ENCODE results near the gene HAT1. TPM values are rescaled to one million over a fixed set of nuclear protein-coding genes. Genes with fewer than 3 reads are reported as not detected.

Gene HAT1
- total and polyA plus RNA-seq, 8 donors = 29.7 to 70.6 (median 58.6) TPM

DNA sequence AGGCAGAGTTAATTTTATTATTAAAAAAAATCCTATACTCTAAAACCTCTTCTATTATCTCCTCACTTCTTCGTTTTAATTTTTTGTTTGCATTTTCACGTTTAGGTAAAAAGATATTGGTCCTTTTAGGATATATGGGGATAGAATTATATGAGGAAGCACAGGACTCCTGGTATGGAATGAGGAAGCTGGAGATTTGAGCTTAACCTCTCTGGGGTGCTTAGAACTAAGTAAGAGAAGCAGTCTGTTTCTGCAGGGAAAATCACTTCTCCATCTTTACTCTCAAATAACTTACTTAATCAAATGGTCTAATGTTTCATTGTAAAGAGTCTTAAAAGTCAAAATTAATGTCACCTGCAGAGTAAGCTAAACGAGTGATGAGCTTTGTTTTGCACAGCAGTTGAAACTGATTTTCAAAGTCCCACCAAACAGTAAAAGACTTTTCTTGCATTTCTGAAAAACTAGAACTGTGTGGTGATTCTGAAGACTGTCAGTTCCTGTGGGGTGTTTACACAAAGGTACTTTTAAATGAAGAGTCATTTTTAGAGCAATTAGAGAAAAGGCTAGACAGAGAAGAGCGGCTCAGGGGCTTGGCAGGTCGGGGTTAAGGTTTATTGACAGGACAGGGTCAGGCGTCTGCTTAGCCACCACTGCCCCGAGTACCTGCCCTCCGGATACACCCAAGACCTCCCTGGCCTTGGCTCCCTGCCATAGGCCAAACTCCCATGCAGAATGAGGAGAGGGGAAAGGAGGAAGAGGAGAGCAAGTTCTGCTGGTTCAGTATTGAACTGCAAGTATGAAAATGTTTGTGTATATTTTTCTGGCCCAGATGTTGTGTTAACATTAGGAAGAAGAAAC, 99.0 kb downstream of the HAT1 start:
- H3K4me3 ChIP-seq = no peak overlapping the region
- no peak overlapping the region for H3K27ac ChIP-seq
- intact Hi-C loops (cut with DNase I) = no loop called here
- H3K27me3 ChIP-seq = no peaks in the 10 kb centered on the region
- no peaks in the 10 kb centered on the region for H3K4me1 ChIP-seq
- DNase-seq (no peak), ATAC-seq (no peak)
- TF ChIP-seq, protein P1, sequence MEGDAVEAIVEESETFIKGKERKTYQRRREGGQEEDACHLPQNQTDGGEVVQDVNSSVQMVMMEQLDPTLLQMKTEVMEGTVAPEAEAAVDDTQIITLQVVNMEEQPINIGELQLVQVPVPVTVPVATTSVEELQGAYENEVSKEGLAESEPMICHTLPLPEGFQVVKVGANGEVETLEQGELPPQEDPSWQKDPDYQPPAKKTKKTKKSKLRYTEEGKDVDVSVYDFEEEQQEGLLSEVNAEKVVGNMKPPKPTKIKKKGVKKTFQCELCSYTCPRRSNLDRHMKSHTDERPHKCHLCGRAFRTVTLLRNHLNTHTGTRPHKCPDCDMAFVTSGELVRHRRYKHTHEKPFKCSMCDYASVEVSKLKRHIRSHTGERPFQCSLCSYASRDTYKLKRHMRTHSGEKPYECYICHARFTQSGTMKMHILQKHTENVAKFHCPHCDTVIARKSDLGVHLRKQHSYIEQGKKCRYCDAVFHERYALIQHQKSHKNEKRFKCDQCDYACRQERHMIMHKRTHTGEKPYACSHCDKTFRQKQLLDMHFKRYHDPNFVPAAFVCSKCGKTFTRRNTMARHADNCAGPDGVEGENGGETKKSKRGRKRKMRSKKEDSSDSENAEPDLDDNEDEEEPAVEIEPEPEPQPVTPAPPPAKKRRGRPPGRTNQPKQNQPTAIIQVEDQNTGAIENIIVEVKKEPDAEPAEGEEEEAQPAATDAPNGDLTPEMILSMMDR (IDR thresholded peaks at IDR 0.05) = no peak
- H3K36me3 ChIP-seq = no peaks in the 10 kb centered on the region
- H3K9me3 ChIP-seq = no peaks in the 10 kb centered on the region

DNA sequence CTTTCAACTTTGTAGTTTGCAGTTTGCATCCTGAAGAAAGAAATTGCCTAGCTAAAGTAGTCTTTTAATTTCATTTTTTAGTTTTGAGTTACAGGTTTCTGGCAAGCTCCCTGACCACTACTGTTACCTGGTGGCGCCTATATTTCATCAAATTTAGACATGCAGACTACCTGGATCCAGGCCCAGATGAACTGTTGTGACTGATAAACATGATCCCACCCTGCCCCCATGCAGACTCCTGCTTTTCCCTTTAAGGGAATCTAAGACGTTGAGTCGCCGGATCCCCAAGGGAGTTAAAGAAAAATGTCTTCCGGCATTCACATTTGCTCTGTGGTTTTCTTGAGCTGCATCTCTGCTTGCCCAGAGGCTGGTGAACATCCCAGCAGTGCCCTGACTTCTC, 99.7 kb downstream of the HAT1 start:
- intact Hi-C loops (cut with DNase I) = no loop called here
- H3K27ac ChIP-seq = no peak overlapping the region
- TF ChIP-seq, protein P1 (IDR thresholded peaks at IDR 0.05) = no peak
- H3K4me3 ChIP-seq = no peak overlapping the region
- no peak for ATAC-seq
- no peaks in the 10 kb centered on the region for H3K27me3 ChIP-seq
- H3K36me3 ChIP-seq = no peaks in the 10 kb centered on the region
- H3K4me1 ChIP-seq = no peaks in the 10 kb centered on the region
- H3K9me3 ChIP-seq = no peaks in the 10 kb centered on the region
- no peak for DNase-seq

DNA sequence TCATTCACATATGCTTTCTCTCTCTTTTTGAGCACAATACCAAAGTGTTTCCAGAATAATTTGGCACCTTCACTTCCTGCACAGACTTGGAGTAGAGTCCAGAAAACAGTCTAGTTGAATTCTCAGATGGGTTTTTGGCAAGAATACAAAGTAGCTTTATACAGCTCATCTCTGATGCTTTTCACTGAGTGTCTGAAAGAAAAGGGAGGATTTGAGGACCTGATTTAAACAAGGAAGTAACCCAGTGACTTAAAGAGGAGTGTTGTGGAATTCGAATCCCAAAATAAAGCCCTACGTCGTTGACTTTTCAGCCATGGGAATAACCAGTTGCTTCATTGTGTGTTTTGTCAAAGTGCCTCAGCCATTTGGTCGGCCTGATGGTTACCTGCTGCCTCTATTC, 109.3 kb downstream of the HAT1 start:
- ATAC-seq (no peak), DNase-seq (no peak)
- intact Hi-C loops (cut with DNase I) = no loop called here

More for the DNA sequence above, 109.3 kb downstream of the HAT1 start:
- H3K27me3 ChIP-seq = no peaks in the 10 kb centered on the region
- H3K36me3 ChIP-seq = no peaks in the 10 kb centered on the region
- TF ChIP-seq, protein P1 (IDR thresholded peaks at IDR 0.05) = no peak
- no peak overlapping the region for H3K4me3 ChIP-seq
- H3K4me1 ChIP-seq = no peaks in the 10 kb centered on the region
- H3K9me3 ChIP-seq = no peaks in the 10 kb centered on the region
- H3K27ac ChIP-seq = no peak overlapping the region

Other genes with a start within 250 kb of the HAT1 start
- 10 to 100 TPM; 87.2 to 90.9 TPM for gene DYNC1I2, start 235.0 kb upstream of the HAT1 start, total RNA-seq
- 100 to 1,000 TPM; 199 to 223 (median 211) TPM for gene DYNC1I2, start 235.0 kb upstream of the HAT1 start, polyA plus RNA-seq (ENCODE audit: insufficient read length in 6 of 6)
- 10 to 100 TPM; 10.1 to 14.5 TPM for gene SLC25A12, start 28.2 kb upstream of the HAT1 start, total RNA-seq
- 10 to 100 TPM; 24.5 to 32.2 (median 26.5) TPM for gene SLC25A12, start 28.2 kb upstream of the HAT1 start, polyA plus RNA-seq (ENCODE audit: insufficient read length in 6 of 6)
- 1 to 10 TPM; 2.8 to 4.6 TPM for gene METAP1D, start 77.5 kb downstream of the HAT1 start, total RNA-seq
- 10 to 100 TPM; 17.5 to 24.4 (median 21.5) TPM for gene METAP1D, start 77.5 kb downstream of the HAT1 start, polyA plus RNA-seq (ENCODE audit: insufficient read length in 6 of 6)
- gene DLX1, start 163.0 kb downstream of the HAT1 start, total RNA-seq = not detected
- gene DLX1, start 163.0 kb downstream of the HAT1 start, polyA plus RNA-seq (ENCODE audit: insufficient read length in 6 of 6) = under 1 TPM in 2 of 6 donors, not detected in 4; 0.09 to 0.11 TPM
- not detected for gene DLX2, start 180.4 kb downstream of the HAT1 start, total RNA-seq
- gene DLX2, start 180.4 kb downstream of the HAT1 start, polyA plus RNA-seq (ENCODE audit: insufficient read length in 6 of 6) = not detected

Measured in left lung (tissue), 10 donors.